Measurements from ENCODE around the gene CYP26B1.

CYP26B1 gene

DNA sequence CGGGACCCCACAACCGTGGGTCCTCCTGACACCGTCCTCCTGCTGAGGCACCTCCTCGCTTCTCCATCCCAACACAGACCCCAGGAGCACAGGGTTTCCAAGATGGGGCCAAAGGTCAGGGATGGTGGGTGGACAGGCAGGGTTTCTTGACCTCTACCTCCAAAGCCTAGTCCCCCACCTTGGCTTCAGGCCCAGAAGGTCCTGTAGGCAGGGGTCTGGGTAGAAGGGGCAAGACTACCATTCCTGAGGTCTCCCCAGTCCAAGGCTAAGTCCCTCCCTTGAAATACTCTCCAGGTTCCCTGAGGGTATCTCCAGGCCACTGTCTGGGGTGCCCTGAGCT is 7.1 kb downstream of the CYP26B1 start:
- no peak for DNase-seq

DNA sequence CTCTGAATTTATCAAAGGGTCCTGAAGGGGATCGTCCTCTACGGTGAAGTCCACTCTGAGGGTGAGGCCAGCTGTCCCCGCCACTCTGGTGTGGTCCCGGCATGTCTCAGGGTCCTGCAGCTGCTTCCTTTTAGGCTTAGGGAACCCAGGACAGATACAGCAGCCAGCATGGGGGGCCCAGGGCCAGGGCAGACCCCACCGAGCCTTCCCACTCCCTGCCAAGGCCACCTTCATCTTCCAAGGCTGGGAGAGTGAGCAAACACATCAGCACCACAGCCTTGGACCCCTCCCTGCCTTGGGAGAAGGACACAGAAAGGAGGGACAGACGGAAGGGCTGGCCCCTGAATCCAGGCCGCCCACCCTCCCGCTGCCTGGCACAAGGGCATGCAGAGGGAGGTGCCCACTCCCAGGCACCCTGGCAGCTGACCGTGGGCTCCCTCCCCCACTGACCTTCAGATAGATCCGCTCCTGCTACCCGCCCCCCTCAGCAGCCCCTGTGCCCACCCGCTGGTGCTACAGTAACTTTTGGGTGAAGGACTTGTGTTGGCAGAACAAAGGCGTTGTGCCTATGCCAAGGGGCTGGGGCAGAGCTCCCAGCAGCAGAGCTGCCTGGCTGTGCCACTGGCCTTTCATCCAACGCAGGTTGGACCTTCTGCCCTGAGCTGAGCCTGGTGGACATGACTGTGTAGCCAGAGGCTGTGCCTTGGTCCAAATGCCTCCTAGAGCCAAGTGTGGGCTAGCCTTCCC is 7.6 kb downstream of the CYP26B1 start:
- no peak for DNase-seq

DNA sequence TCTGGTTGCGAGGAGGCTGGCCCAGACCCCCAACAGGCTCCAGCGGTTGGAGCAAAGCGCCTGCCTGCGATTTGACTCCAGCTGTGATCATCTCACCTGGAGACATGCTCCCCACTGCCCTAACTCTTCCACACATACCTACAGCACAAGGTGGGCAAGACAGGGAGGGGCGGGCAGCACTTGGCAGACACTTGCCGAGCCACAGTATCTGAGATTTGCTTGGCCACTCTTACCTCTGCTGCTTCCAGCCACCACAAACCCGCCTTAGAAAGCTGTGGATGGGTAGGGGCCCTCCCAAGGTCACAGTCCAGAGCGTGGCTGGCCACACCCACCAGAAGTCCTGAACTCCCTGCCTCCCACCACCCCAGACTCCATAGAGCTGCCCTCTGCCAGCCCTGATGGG is 8.2 kb downstream of the CYP26B1 start:
- DNase-seq, result no peak

DNA sequence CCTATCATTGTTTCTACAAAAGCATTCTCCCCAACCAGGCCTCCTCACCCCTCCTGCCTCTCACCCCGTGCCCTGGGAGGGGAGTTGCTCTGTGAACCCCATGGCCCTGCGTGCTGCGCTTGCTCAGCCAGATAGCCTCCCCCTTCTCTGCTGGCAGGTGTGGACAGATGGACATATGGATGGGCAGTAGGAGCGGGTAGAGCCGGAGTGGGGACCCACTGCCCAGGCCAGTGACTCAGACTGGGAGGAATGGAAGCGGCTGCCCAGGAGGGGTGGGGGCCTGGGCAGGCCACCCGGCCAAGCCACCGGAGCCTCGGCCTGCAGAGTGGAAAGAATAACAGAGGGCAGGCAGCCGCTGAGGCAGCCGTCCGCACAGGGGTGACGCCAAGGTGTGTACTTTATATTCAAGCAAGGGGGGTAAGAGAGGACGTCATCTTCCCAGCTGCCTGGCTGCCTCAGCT is 8.7 kb downstream of the CYP26B1 start:
- DNase-seq, result no peak

DNA sequence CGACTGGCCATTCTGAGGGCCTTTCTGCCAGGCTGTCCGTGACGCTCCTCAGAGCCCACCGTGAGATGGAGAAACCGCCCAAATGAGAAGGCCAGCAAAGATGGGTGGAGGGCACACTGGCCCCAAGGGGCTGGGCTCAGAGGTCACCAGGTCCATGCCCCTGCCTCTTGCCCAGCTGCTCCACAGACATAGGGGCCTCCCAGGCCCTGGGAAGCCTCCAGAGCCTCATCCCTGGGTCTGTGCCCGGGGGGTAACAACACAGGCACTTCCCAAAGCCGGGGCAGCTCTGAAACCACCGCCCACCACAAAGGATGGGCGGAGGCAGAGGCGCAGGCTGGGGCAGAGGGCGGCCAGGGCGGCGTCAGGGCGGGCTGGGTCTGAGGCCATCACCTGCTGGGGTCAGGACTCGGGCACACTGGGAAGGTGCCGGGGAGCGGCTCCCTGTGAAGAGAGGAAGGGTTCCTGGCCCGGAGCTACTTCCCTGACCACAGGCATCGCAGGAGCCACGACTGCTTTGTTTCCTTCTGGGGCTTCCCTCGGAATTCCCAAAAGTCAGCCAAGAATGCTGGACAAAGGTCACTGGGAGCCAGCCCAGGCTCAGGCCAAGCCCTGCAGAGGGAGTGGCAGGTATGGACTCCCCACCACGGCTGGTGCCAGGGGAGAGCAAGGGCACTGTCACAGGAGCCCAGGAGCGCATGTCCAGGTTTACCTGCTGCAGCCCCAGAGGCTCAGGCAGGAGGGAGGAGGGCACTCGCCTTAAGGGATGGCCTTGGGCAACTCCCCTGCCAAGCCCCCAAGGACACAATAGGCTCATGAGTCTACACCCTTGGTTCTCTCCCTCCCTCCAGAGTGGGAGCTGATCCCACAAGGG is 9.4 kb downstream of the CYP26B1 start:
- no peak for DNase-seq

DNA sequence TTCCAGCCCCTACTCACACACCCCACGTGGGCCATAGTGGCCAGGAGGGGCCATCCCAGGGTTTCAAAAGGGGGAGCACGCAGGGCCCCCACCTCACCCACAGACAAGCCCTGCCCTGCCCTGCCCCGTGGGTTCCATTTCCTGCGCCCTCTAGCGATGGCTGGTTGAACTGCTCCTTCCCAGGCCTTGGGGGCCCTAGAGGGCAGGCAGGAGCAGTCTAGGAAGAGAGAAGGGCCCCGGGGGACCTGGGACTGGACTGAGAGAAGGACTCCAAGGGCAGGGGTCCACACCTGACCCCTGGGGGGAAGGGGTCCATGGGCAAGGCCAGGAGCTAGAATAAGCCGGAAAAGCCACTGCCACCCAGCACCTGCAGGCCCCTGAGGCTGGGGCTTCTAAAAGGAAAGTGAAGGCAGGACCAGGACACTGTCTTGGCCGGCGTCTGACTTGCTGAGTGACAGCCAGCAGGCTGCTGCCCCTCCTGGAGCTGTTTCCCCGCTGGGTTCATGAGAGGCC is 10.1 kb downstream of the CYP26B1 start:
- DNase-seq, result no peak

DNA sequence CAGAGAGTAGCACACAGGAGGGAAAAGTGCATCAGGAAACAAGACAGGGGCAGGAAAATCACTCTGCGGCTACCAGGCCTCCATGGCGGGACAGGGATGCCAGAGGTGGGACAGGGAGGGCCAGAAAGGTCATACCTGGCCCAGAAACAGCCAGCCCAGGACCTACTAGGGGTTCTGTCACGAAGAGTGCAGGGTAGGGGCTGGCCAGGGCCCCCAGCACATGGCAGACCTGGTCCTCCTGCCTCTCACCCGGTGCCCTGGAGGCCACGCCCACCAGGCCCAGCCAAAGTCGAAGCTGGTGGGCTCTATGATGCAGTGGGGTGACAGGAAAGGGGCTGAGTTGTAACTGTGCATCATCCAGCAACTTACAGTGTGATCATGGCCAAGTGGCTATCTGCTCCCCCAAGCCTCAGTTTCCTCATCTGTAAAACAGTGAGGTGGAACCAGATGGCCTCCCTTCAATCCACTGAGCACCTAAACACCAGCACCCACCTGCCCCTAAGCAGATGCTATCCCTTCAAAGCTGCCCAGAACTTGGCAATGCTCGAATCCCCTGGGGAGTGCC is 10.6 kb downstream of the CYP26B1 start:
- no peak for DNase-seq

DNA sequence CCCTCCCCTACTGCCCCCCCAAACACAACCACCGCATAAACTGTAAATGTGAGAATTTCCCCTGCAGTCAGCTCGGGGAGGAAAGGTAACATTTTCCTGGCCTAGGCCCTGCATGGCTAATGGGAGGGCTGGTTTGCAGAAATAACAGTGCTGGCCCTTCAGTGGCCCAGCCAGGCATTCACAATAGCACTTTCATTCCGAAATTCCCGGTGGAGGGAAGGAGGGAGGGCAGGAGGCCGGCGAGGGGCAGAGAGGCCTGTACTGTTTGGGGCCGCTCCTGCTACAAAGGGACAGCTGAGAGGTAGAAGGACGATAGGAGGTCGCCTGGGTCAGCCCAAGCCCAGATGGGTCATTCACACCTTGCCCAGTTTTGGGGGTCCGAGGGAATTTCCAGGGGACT is 11.3 kb downstream of the CYP26B1 start:
- no peak for DNase-seq

DNA sequence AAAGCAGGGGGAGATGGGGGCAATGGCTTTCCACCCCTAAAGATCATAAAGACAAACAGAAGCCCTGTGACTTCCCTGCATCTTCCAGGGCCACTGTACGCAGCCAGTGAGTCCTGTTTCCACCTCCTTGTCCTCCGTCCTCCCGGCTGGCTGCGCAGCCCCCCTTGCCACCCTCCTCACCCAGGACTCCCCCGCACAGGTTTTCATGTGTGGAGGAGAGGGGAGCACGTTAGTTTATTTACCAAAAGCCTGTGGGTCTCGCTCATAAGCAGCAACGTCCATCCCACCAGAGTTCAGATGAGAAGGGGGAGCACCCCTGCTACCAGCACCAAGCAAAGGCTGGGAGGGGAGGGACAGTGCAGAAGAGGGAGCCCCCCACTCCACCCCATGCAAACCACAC is 11.7 kb downstream of the CYP26B1 start:
- DNase-seq, result no peak

DNA sequence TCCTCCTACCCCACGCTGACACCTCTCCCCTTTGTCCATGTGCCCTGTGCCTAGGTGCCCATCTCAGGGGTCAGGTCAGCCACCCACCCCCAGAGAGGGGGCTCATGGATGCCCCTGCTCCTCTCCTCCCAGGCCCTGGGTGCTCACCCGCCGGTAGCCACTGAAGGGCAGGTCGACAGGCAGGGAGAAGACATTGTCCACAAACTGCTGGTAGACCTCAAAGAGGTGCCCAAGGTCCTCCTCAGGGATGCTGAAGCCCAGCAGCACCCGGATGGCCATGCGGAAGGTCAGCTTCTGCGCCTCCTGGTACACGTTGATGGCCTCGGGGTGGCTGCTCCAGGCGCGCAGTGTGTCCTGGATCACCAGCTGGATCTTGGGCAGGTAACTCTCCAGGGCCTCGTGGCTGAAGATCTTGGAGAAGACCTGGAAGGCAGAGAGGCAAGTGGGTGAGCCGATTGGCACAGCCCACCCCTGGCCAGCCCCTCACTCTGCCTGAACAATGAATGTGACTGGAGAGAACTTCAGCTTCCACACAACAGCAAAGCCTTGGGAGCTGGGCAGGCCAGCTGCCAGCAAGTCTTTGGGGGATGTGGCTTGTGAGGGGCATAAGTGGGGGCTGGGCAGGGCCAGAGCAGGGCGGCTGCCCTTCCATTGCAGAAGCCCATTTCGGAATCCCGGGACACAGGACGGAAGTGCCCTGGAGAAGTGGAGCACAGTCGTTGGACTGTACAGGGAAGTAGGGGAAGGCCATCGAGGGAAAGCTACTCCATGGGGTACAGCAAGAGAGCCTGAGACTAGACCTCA is 12.5 kb downstream of the CYP26B1 start:
- no peak for DNase-seq

DNA sequence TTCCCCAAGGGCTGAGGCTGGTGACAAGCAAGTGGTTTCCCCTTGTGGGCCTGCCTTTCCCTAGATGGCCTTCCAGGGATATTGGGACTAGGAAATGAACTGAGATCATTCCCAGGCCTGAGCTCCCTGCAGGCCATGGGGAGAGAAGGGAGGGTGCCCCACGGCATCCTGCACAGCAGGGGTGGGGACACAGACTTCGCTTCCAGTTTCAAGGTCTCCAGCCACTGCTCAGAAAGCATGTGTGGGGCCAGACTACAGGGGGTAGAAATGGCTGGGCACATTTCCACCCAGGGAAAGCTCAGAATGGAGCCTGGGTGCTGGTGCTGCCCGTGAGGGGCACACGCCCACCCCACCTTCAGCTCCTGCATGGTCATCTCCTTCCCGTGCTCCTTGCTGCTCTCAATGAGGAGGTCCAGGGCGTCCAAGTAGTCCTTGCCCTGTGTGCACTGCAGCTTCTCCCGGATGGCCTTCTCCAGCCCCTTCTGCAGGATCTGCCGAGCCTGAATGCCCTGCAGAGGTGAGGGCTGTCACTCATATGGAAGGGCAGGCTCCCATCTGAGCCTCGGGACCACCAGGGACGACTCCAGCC is 13.2 kb downstream of the CYP26B1 start:
- DNase-seq, result no peak

DNA sequence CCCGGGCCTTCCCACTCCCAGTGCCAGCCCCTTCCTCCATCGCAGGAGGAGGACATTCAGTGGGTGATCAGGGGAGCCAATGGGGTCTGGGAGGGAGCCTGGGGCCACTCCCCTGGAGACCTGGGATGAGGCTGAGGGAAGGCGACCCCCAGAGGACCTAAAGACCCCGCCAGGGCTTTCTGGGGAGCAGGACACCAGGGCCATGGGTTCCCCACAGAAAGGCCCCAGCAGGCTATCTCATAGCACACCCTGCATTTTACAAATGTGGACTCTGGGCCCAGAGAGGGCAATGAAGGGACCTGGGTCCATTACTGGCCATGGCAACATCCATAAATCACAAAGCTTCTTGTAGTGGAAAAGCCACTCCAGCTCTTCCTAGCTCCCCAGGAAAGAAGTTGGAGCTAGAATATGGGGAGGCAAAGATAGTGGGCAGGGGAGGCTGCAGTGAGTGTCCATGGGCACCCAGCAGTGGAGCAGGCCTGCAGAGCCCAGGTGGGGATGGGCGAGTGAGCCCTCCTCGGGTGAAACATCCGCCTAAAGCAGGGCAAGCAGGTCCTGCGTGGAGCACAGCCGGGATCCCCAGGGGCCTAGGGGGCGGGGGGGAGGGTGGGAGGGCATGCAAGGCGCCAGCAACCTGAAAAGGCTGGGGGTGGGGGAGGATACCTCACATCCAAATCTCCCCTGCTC is 13.8 kb downstream of the CYP26B1 start:
- no peak for DNase-seq

DNA sequence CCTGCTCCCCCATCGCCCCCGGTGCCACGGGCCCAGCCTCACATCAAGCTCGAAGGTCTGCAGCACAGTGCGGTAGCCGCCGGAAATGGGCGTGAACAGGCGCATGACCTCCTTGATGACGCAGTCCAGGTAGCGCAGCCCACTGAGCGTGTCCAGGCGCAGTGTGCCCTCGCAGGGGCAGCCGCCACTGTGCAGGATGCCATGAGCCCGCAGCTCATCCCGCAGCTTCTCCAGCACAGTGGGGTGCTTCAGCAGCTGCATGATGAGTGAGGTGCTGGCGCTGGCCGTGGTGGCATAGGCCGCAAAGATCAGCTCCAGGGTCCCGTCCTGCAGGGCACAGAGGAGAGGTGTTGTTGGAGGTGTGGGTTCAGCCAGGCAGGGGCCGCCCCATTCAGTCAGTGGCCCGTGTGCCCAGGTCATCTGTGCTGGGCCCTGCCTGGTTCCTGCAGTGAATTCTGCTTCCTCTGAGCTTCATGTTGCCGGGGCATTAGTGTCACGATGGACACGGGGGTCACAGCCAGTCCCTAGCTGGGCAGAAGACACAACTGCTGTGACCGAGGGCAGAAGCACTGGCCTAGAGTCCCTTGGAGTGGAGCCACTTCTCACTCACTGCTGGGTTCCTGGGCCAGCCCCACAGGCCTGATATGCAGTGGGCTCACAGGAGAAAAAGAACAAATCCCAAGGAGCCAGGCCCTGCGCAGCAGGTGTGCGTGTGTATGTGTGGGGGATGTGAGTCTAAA is 14.5 kb downstream of the CYP26B1 start:
- no peak for DNase-seq

DNA sequence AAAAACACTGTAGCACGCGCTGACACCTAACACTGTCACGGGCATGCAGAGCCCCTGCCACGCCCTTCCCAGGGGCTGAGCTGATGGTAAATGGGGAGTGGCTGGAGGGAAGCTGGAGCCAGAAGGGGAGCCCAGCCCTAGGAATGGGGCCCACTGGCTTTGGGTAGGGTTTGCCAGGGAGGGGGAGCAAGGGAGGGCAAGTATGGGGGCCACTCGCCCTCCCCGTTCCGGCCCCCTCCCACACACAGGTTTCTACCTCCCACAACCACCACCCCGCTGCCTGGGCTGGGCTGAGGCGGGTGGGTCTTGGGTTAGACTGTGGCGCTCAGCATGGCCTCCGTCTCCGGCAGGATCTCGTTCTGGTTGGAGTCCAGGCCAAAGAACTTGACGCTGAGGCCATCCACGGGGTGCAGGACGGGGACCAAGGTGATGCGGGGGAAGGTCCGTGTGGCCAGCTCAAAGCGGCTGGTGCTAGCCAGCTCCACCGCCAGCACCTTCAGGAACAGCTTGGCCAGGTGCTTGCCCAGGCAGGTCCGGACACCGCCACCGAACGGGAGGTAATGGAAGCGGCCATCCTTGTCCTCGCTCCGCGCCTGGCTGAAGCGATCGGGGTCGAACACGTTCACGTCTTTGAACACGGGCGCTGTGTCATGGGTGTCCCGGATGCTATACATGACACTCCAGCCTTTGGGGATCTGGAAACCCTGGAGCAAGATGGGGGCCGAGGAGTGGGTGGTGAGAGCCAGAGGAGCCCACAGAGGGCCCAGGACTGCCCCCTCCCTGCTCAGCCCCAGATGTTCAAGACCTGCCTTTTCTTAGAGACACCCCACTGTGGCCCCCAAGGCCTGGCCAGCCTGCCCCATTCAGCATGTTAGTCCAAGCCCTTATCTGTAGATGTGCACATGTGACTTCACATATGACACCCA is 15.5 kb downstream of the CYP26B1 start:
- no peak for DNase-seq

DNA sequence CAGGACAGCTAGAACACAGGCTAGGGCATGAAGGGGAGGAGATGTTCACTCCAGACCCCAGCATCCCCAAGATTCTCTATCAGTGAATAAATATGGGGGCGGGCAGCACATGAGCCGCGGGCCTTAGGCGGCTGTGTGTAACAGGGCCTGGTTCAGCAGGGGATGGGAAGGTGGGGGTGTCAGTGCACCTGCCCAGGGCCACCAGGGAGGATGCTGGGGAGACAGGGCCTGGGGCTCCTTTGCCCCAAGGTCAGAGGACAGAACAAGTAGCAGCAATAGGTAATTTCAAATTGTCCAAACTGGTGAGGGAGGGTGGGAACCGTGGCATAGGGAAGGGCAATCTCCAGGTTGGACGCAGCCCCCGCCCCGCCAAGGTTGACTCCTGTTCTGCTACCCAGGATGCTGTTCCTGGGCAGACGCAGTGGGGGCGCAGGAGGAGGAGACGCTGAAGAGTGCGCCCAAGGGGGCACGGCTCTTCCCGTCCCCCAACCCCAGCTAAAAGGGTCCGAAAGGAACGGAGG is 16.2 kb downstream of the CYP26B1 start:
- no peak for DNase-seq

DNA sequence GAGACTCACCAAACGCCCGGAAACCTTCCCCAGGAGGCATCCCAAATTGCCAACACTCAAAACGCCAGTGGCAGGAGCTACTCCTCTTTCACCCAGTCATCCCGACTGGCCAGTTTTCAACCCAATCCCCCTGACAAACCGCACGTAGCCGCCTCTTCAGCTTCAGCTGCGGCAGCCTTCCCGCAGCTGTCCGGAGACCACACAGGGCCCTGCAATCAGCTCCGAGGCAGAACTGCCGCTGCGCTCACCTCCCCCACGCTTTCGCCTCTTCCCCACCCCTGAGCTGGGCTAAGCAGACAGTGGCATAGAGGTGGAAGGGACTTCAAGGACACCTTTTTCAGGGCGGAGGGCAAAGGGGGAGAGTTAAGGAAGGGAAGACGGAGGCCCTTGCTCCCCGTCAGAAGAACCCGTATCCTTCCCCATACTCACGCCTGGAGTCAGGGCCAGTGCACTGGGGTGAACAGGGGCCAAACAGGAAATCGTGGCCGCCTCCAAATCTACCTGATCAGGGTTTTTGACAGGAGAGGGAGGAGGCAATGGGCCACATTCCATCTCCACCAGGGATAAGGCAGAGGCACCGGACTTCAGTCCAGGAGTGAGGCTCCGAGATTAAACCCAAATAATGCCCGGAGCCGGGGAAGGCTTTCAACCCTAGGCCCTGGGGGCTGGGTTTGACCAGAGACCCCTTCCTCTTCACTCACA is 16.9 kb downstream of the CYP26B1 start:
- DNase-seq, result no peak

DNA sequence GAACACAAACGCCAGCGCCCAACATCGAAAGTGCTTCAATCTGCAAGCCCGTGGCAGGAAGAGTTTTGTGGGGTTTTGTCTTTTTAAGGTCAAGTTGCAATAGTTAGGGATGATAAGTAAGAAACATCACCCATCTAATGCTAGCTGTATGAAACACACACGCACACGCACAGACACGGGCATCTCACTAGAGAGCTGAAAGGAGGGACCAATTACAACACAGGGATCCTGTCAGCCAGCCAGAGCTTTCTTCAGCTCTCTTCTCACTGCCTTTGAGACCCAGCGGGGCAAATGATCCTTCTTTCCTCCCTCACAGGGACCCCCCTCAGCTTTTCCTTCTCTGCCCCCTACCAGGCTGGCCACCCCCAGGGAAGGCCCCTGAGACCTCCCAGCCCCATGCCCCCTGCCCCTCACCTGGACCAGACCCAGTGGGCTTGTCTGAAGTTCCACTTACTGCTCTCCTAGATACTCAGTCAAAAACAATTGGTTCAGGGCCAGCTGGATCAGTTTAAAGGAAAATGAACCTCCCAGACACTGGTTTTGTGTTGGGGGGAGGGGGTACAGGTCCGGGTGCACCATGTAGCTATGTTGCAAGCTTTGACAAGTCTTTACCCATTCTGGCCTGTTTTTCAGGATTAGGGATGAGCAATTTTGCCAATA is 17.9 kb downstream of the CYP26B1 start:
- DNase-seq, result no peak

DNA sequence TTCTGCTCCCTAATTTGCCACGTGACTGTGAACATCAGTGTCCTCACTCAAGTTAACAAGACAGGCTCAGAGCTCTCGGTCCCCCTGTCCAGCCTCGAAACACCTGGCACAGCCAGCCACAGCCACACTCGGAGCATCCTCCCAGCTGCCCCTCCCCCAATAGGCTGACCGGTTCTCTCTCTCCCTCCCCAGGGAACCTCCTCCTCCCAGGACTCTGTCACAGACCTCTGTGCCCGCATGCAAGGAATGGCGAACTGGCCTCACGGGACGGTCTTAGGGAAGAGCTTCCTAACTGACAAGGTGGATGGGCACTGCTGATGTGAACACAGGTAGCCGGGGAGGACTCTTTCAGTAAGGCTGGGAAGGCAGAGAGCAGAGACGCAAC is 18.8 kb downstream of the CYP26B1 start:
- DNase-seq, result no peak

All from HCEC 1CT (cell line).